RWPE2 (cell line): ENCODE measurements around the gene GDPD5.

ENCODE experiments used
- ATAC-seq: fragments of 200-7000 bp; cut with Tn5 transposase; 3 replicates; pipeline ENCODE4 v1.9.1; 2021; ENCODE audit warnings: low read depth
- DNase-seq: peaks from one replicate; pipeline ENCODE4 v3.0.0-alpha.2; 2020; ENCODE audit warnings: low spot score
- H3K27ac ChIP-seq: fragments of 450-650 bp; 2 replicates; pipeline ENCODE4 v1.5.1; 2017; ENCODE audit warnings: mild to moderate bottlenecking; ENCODE audit not compliant: poor library complexity, severe bottlenecking
- H3K27me3 ChIP-seq: fragments of 250-450 bp; sonication (Bioruptor Pico); 2 replicates; pipeline ENCODE4 v1.5.1; 2021; ENCODE audit warnings: mild to moderate bottlenecking, moderate library complexity; ENCODE audit not compliant: insufficient read depth, poor library complexity, severe bottlenecking
- H3K36me3 ChIP-seq: fragments of 250-450 bp; sonication (Bioruptor Pico); 2 replicates; pipeline ENCODE4 v1.5.1; 2020; ENCODE audit warnings: low read depth, mild to moderate bottlenecking, moderate library complexity
- H3K4me1 ChIP-seq: fragments of 250-450 bp; sonication (Bioruptor Pico); 2 replicates; pipeline ENCODE4 v1.5.1; 2021; ENCODE audit warnings: mild to moderate bottlenecking, moderate library complexity; ENCODE audit not compliant: insufficient read depth, poor library complexity, severe bottlenecking
- H3K4me3 ChIP-seq: fragments of 250-450 bp; sonication (Bioruptor Pico); 2 replicates; pipeline ENCODE4 v1.5.1; 2021; ENCODE audit warnings: mild to moderate bottlenecking, moderate library complexity; ENCODE audit not compliant: severe bottlenecking
- H3K9me3 ChIP-seq: fragments of 250-450 bp; sonication (Bioruptor Pico); 2 replicates; pipeline ENCODE4 v1.5.1; 2021; ENCODE audit warnings: mild to moderate bottlenecking, moderate library complexity; ENCODE audit not compliant: severe bottlenecking
- CTCF ChIP-seq: fragments of 450-650 bp; IDR thresholded peaks from one replicate; pipeline ENCODE4 v1.5.1; 2017; ENCODE audit warnings: mild to moderate bottlenecking, moderate library complexity; ENCODE audit not compliant: poor library complexity, severe bottlenecking

The GDPD5 gene

DNA sequence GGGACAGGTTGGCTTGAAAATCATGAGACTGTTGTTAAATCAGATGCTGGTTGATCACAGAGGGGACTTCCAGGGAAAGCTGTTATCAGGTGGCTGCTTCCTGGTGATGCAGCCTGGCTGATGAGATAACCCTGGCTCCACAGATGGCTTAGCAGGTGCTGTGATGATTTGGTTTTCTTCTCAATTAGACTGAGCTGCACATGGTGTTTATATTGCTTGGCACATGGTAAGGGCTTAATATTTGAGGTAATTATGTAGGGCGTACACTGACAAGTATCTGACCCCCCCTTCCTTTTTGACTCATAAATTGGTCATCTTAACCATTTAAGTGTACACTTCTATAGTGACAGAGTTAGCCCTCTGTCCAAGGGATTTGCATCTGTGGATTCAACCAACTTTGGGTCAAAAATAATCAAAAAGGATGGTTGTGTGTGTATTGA, 119.4 kb downstream of the GDPD5 start:
- H3K4me1 ChIP-seq = peaks cover 14% of the 10 kb centered on the region
- no peak for DNase-seq
- TF ChIP-seq CTCF = no peak
- H3K4me3 ChIP-seq = no peak overlapping the region
- no peaks in the 10 kb centered on the region for H3K9me3 ChIP-seq
- ATAC-seq = peak; percentile 51
- peaks cover 82% of the 10 kb centered on the region for H3K36me3 ChIP-seq
- H3K27me3 ChIP-seq = no peaks in the 10 kb centered on the region
- peak overlapping the region; percentile 2 for H3K27ac ChIP-seq

GRCh38 chr11:75403983-75404658, 121.6 kb downstream of the GDPD5 start:
- DNase-seq = no peak
- Histone ChIP-seq H3K27ac (peak overlapping the region; percentile 91), H3K27me3 (no peaks in the 10 kb centered on the region), H3K4me3 (no peak overlapping the region), H3K4me1 (peaks cover 14% of the 10 kb centered on the region), H3K9me3 (no peaks in the 10 kb centered on the region), H3K36me3 (peaks cover 95% of the 10 kb centered on the region)
- TF ChIP-seq CTCF = no peak
- no peak for ATAC-seq

GRCh38 chr11:75403037-75403436, 122.7 kb downstream of the GDPD5 start:
- Histone ChIP-seq H3K9me3 (no peaks in the 10 kb centered on the region), H3K4me3 (no peak overlapping the region), H3K27me3 (no peaks in the 10 kb centered on the region), H3K36me3 (peaks cover 86% of the 10 kb centered on the region), H3K4me1 (peaks cover 14% of the 10 kb centered on the region), H3K27ac (peak overlapping the region; percentile 91)
- DNase-seq = no peak
- ATAC-seq = no peak
- TF ChIP-seq CTCF = no peak

DNA sequence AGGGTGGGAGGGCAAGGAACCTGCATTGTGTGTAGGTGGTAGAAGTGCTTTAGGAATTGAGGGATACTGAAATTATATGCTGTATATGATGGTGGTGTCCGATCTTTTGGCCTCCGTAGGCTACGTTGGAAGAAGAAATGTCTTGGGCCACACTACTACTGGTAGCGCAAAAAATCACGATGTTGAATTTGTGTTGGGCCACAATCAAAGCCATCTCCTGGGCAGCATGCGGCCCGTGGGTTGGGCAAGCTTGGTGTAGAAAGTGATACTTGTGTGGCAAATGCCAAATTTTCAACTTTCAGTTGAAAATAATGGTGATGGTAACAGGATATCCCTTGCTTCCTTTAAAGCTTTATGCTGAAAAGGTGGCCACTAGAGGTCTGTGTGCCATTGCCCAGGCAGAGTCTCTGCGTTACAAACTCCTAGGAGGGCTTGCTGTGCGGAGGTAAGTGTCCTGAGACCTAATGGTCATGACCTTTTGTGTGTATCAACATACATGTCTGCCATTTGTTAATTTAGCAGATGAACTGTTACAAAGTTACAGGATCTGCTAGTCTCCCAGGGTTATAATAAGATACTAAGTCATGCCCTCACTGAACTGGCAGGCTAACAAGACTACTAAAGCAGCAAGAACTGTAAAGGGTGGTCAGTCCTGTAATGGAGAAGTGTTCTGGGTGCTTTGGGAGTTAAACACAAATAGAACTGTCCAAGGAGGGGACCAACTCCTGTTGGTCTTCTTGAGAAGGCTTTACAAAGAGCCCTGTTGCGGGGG, 123.6 kb downstream of the GDPD5 start:
- H3K4me1 ChIP-seq = peaks cover 14% of the 10 kb centered on the region
- no peak for TF ChIP-seq CTCF

More for the DNA sequence above, 123.6 kb downstream of the GDPD5 start:
- no peaks in the 10 kb centered on the region for H3K27me3 ChIP-seq
- H3K36me3 ChIP-seq = peaks cover 77% of the 10 kb centered on the region
- ATAC-seq (no peak), DNase-seq (no peak)
- H3K9me3 ChIP-seq = no peaks in the 10 kb centered on the region
- no peak overlapping the region for H3K4me3 ChIP-seq
- H3K27ac ChIP-seq = peak overlapping the region; percentile 91
